Measurements from ENCODE around the gene PTPRF. TPM values are rescaled to one million over a fixed set of nuclear protein-coding genes. Genes with fewer than 3 reads are reported as not detected.

Gene PTPRF
- total RNA-seq, 2 experiments from 2014 or later: 3.8 to 4.5 TPM

DNA sequence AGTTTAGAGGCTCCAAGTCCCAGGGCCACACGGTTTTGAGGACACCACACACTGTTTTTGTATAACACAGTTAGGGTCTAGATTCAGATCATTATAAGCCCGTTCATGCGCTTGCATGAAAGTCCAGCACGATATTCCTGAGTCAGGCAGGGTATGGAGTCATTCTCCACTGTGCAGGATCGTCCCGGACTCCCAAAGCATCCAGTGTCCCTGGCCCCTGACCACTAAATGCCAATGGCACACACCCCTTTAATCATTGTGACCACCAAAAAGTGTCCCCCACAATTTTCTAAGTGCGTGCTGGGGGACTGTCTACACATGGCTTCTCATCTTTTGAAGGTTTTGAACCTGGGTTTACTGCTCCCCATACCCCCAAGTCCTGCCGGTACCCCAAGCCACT is 27.1 kb upstream of the PTPRF start:
- intact Hi-C loops (cut with micrococcal nuclease): no loop called here
- DNase-seq (no peak), ATAC-seq (no peak)
- H3K27ac Mint-ChIP-seq: no peak overlapping the region
- H3K4me3 Mint-ChIP-seq: no peak overlapping the region
- ChIA-PET POLR2A (no interaction called here), CTCF (no interaction called here)
- no peaks in the 10 kb centered on the region for H3K9me3 Mint-ChIP-seq
- TF ChIP-seq, protein P1, sequence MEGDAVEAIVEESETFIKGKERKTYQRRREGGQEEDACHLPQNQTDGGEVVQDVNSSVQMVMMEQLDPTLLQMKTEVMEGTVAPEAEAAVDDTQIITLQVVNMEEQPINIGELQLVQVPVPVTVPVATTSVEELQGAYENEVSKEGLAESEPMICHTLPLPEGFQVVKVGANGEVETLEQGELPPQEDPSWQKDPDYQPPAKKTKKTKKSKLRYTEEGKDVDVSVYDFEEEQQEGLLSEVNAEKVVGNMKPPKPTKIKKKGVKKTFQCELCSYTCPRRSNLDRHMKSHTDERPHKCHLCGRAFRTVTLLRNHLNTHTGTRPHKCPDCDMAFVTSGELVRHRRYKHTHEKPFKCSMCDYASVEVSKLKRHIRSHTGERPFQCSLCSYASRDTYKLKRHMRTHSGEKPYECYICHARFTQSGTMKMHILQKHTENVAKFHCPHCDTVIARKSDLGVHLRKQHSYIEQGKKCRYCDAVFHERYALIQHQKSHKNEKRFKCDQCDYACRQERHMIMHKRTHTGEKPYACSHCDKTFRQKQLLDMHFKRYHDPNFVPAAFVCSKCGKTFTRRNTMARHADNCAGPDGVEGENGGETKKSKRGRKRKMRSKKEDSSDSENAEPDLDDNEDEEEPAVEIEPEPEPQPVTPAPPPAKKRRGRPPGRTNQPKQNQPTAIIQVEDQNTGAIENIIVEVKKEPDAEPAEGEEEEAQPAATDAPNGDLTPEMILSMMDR (IDR thresholded peaks at IDR 0.05): no peak
- peaks cover 8% of the 10 kb centered on the region for H3K27me3 Mint-ChIP-seq
- H3K36me3 Mint-ChIP-seq (ENCODE audit: low read depth): no peaks in the 10 kb centered on the region
- H3K4me1 Mint-ChIP-seq (ENCODE audit: low read depth): no peaks in the 10 kb centered on the region

DNA sequence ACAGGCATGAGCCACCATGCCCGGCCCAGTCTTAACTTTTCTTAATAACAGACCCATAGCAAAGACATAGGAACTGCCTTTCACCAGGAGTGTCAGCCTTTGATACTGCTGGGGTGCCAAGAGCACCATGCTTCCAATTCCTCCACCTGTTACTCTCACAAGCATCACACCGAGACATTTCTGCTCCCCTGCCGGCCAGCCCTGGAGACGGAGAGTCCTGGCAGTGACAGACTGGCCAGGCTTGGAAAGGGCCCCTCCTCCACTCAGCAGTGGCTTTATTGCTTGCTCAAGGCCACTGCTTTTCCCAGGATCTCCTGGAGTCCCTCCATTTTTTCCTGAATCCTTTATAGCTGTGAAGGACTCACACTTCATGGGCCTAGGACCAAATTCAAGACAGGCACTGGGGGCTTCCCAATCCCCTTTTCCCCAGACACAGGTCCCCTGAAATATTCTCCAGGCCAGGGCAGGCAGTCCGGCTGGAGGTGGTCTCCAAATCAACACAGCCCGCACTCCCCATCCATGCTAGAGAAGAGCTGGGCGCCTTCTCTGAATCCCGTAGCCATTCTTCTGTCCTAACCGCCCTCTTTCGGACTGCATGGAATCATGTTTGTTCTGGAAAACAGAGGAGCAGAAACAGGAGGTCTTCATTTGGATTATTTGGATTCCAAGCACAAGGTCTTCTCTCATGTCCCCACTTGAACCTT is 25.5 kb upstream of the PTPRF start:
- TF ChIP-seq, protein P1 (IDR thresholded peaks at IDR 0.05): no peak
- Mint-ChIP-seq H3K4me1 (ENCODE audit: low read depth) (peaks cover 8% of the 10 kb centered on the region), H3K27ac (no peak overlapping the region), H3K27me3 (peaks cover 5% of the 10 kb centered on the region), H3K36me3 (ENCODE audit: low read depth) (no peaks in the 10 kb centered on the region), H3K4me3 (no peak overlapping the region), H3K9me3 (no peaks in the 10 kb centered on the region)
- intact Hi-C loops (cut with micrococcal nuclease): no loop called here
- no peak for DNase-seq
- ATAC-seq: no peak
- ChIA-PET POLR2A (no interaction called here), CTCF (no interaction called here)

DNA sequence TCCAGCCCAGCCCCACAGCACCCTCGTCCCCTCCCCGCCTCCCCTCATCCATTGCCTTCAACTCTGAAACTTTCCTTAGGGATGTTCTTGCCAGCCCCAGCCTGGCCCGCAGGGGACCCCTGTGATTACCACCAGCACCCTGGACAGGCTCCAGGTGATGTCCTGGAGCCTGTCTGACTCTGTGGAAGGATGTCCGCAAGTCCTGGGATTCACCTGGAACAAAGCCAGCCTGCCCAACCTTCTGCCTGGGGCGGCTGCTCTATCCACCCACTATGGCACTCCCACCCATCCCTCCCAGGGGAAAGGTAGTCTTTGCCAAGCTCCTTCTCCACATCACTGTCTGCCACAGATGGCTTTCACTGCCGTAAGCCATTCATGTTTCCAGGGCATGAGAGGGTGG is 24.4 kb upstream of the PTPRF start:
- Mint-ChIP-seq H3K27ac (no peak overlapping the region), H3K4me3 (no peak overlapping the region), H3K27me3 (peaks cover 5% of the 10 kb centered on the region), H3K9me3 (peaks cover 1% of the 10 kb centered on the region), H3K36me3 (ENCODE audit: low read depth) (no peaks in the 10 kb centered on the region), H3K4me1 (ENCODE audit: low read depth) (peaks cover 8% of the 10 kb centered on the region)
- CTCF ChIA-PET: no interaction called here
- TF ChIP-seq, protein P1 (IDR thresholded peaks at IDR 0.05): no peak
- DNase-seq (no peak), ATAC-seq (no peak)
- intact Hi-C loops (cut with micrococcal nuclease): no loop called here
- POLR2A ChIA-PET: no interaction called here

DNA sequence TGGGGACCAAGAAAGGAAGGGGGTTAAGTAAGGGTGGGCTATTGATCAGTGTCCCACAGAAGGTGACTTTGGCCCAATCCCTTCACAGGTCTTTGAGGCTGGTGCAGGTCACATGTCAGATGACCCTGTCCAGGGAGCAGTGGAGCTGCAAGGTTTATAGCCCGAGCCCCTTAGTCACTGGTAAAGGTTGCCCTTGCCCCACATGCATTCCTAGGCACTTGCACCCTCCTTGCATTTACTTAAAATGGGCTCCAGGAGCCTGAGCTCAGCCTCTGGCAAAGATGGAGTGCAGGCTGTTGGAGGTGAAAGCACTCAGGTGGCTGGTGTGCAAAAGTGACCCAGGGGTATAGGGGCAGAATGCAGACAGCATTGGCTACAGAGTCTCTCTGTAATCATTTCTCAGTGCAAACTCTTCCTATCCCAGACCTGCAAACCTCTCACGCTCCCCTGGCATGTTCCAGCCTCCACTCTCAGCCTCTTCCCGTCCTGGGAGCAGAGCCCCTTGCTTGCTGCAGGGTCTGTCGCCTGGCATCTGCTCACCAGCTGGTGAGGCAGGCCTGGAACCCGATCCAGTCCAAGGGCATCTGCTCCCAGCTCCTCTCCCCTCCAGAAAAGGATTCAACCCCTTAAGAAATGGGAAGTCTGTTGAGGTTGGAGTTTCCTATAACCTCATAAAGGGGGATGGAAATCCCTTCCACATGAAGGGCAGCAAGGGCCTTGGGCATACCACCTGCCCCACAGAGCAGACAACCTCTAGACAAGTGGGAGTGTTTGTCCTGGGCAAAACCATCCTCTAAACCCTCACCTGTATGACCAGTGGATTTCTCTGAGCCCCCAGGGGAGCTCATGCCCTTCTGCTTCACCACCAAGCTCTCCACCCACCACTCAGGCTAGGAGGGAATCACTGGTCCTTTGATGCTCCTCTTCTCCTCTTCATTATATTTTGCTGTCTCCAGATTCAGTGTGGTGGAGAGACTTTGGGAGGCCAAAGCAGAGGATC is 23.1 kb upstream of the PTPRF start:
- Mint-ChIP-seq H3K36me3 (ENCODE audit: low read depth) (no peaks in the 10 kb centered on the region), H3K9me3 (peaks cover 3% of the 10 kb centered on the region), H3K4me3 (no peak overlapping the region), H3K27ac (no peak overlapping the region), H3K27me3 (peaks cover 6% of the 10 kb centered on the region), H3K4me1 (ENCODE audit: low read depth) (peaks cover 8% of the 10 kb centered on the region)
- TF ChIP-seq, protein P1 (IDR thresholded peaks at IDR 0.05): no peak
- no peak for ATAC-seq
- CTCF ChIA-PET: interaction anchor here (1.9 kb wide), 1 partner anchor 427 kb away, joined by 4 read pairs; no protein-coding TSS in a partner anchor
- DNase-seq: no peak
- intact Hi-C loops (cut with micrococcal nuclease): no loop called here
- POLR2A ChIA-PET: no interaction called here
